Bronchial epithelial cell (primary cell): Measurements from ENCODE around the gene DUSP10. TPM values are rescaled to one million over a fixed set of nuclear protein-coding genes. Genes with fewer than 3 reads are reported as not detected.

ENCODE experiments used
- DNase-seq: peaks from one replicate; pipeline ENCODE4 v3.0.0-alpha.2; 2010; ENCODE audit warnings: low read depth
- FAIRE-seq: peaks from 2 replicates; lab custom pipeline; 2011; peaks lifted over from hg19 to GRCh38; lab: Jason Lieb, UNC
- H3K27me3 ChIP-seq: 2 replicates; pipeline ENCODE4 v1.5.1; 2011; ENCODE audit warnings: low read length; ENCODE audit not compliant: control insufficient read depth, insufficient read depth
- H3K36me3 ChIP-seq: 2 replicates; pipeline ENCODE4 v1.5.1; 2011; ENCODE audit warnings: low read length; ENCODE audit not compliant: control insufficient read depth, insufficient read depth
- H3K4me3 ChIP-seq: 2 replicates; pipeline ENCODE4 v1.5.1; 2011; ENCODE audit warnings: mild to moderate bottlenecking, low read depth, low read length, control low read depth
- total RNA-seq: library from RNA; depleted of rRNA; stranded (reverse); fragments of >200 nt; gene quantifications from 2 replicates; pipeline ENCODE4 v1.2.1, GENCODE V29; 2014
- TF ChIP-seq, protein P1 (sequence below): IDR thresholded peaks from 2 replicates; pipeline ENCODE4 v1.5.1; 2011; ENCODE audit warnings: mild to moderate bottlenecking, moderate library complexity, low read length, control low read depth, inconsistent platforms; ENCODE audit not compliant: insufficient read depth, severe bottlenecking

DUSP10 gene
- total RNA-seq, 1 donor from 2014 or later, result 36.6 TPM

- Histone ChIP-seq H3K4me3 (no peak overlapping the region), H3K27me3 (no peaks in the 10 kb centered on the region), H3K36me3 (no peaks in the 10 kb centered on the region)
- FAIRE-seq (no peak), DNase-seq (no peak)
- TF ChIP-seq, protein P1, sequence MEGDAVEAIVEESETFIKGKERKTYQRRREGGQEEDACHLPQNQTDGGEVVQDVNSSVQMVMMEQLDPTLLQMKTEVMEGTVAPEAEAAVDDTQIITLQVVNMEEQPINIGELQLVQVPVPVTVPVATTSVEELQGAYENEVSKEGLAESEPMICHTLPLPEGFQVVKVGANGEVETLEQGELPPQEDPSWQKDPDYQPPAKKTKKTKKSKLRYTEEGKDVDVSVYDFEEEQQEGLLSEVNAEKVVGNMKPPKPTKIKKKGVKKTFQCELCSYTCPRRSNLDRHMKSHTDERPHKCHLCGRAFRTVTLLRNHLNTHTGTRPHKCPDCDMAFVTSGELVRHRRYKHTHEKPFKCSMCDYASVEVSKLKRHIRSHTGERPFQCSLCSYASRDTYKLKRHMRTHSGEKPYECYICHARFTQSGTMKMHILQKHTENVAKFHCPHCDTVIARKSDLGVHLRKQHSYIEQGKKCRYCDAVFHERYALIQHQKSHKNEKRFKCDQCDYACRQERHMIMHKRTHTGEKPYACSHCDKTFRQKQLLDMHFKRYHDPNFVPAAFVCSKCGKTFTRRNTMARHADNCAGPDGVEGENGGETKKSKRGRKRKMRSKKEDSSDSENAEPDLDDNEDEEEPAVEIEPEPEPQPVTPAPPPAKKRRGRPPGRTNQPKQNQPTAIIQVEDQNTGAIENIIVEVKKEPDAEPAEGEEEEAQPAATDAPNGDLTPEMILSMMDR, result no peak
These were observed 47.8 kb downstream of the DUSP10 start for GRCh38 chr1:221694109-221694508.

- Histone ChIP-seq H3K36me3 (no peaks in the 10 kb centered on the region), H3K4me3 (no peak overlapping the region), H3K27me3 (no peaks in the 10 kb centered on the region)
- no peak for FAIRE-seq
- TF ChIP-seq, protein P1, result no peak
- DNase-seq, result no peak
These were observed 48.8 kb downstream of the DUSP10 start for GRCh38 chr1:221693087-221693486.

DNA sequence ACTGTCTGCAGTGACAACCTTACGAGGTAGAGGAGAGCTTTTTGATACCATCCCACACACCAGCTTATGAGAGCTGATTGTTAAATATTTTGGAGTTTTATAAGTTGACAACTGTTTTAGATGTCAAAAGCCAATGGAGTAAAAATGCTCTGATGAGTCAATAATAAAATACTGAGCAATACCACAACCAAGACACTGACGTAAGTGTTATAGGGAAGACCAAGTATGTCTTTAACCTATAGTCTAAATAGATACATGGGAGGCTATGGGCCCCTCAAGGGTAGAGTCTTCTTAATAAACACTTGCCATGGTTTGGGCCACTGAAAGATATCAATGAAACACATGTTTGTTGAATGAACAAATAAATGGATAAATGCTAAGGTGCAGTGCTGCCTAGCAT lies 49.2 kb downstream of the DUSP10 start:
- FAIRE-seq, result no peak
- no peak for DNase-seq
- TF ChIP-seq, protein P1, result no peak
- no peaks in the 10 kb centered on the region for H3K27me3 ChIP-seq
- H3K36me3 ChIP-seq, result no peaks in the 10 kb centered on the region
- H3K4me3 ChIP-seq, result no peak overlapping the region

- FAIRE-seq, result no peak
These were observed 50.6 kb downstream of the DUSP10 start for GRCh38 chr1:221691261-221691660.

GRCh38 chr1:221690858-221691257 lies 51.0 kb downstream of the DUSP10 start:
- FAIRE-seq (no peak), DNase-seq (no peak)
- no peaks in the 10 kb centered on the region for H3K36me3 ChIP-seq
- no peak overlapping the region for H3K4me3 ChIP-seq
- H3K27me3 ChIP-seq, result no peaks in the 10 kb centered on the region
- TF ChIP-seq, protein P1, result no peak

More at GRCh38 chr1:221691261-221691660, 50.6 kb downstream of the DUSP10 start:
- DNase-seq, result no peak
- H3K27me3 ChIP-seq, result no peaks in the 10 kb centered on the region
- H3K36me3 ChIP-seq, result no peaks in the 10 kb centered on the region
- TF ChIP-seq, protein P1, result no peak
- no peak overlapping the region for H3K4me3 ChIP-seq

DNA sequence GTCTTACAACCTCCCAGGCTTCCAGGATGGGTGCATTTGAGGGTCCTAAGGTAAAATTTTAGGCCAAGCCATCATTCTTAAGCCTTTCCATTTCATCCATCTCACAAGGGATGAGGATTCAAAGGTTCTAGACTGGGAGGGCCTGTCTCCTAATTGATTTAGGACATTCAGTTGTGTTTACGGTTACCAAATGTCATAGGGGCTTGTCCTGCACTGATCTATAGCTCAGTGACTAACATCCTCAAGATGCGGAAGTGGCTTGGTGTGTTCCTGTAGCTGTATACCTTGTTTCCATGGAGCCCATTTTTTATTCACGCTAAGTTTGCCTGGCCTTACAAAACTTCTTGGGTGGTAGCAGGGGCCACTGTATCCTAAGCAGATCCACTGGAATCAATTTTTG lies 52.8 kb downstream of the DUSP10 start:
- H3K4me3 ChIP-seq, result no peak overlapping the region
- TF ChIP-seq, protein P1, result no peak
- peak; percentile 27 for DNase-seq
- no peak for FAIRE-seq
- H3K36me3 ChIP-seq, result no peaks in the 10 kb centered on the region
- H3K27me3 ChIP-seq, result no peaks in the 10 kb centered on the region
